ENCODE measurements around the gene PLBD2.

Gene PLBD2, protein sequence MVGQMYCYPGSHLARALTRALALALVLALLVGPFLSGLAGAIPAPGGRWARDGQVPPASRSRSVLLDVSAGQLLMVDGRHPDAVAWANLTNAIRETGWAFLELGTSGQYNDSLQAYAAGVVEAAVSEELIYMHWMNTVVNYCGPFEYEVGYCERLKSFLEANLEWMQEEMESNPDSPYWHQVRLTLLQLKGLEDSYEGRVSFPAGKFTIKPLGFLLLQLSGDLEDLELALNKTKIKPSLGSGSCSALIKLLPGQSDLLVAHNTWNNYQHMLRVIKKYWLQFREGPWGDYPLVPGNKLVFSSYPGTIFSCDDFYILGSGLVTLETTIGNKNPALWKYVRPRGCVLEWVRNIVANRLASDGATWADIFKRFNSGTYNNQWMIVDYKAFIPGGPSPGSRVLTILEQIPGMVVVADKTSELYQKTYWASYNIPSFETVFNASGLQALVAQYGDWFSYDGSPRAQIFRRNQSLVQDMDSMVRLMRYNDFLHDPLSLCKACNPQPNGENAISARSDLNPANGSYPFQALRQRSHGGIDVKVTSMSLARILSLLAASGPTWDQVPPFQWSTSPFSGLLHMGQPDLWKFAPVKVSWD

DNA sequence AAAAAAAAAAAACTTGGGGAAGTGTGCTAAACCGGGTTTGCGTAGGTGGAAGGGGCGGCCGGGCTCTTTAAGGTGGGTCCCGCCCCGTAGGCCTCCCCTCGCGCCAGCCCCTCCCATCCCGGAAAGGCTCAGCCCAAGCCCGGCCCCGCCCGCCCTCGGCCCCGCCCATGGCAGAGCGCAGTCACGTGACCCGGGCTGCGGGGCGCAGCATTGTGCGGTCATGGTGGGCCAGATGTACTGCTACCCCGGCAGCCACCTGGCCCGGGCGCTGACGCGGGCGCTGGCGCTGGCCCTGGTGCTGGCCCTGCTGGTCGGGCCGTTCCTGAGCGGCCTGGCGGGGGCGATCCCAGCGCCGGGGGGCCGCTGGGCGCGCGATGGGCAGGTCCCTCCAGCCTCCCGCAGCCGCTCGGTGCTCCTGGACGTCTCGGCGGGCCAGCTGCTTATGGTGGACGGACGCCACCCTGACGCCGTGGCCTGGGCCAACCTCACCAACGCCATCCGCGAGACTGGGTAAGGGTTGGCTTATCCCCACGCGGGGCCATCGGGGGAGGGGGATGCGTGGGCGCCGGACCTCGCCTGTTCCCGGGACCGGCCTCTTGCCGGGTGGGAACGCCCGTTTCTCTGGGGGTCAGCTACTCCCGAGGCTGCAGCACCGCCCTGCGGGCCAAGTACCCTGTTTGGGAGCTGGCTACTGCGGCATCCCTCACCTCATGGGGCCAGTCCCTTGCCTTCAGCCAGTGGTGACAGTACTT lies at the start of gene PLBD2:
Gene PLBD2, plus strand, starts transcription at position 207 of the 752 bp plus-strand sequence. Its CDS starts 14 bp downstream, at position 221.
- peak; percentile 93 to 96 for DNase-seq (ENCODE audit: low read depth in 2 of 2)
- peak within 1 kb of the TSS; percentile 93 to 96 for H3K4me3 ChIP-seq (replicated peaks in 1 of 2; ENCODE audit: low read depth in 2 of 2, low read length in 2 of 2)
- TF ChIP-seq CTCF (IDR thresholded peaks at IDR 0.05; ENCODE audit: low read depth, low read length), result no peak

GRCh38 chr12:113310489-113310888 lies 47.9 kb upstream of the PLBD2 start:
- TF ChIP-seq CTCF (IDR thresholded peaks at IDR 0.05; ENCODE audit: low read depth, low read length), result no peak
- H3K4me3 ChIP-seq (replicated peaks in 1 of 2; ENCODE audit: low read depth in 2 of 2, low read length in 2 of 2), result no peak overlapping the region
- no peak for DNase-seq (ENCODE audit: low read depth in 2 of 2)

DNA sequence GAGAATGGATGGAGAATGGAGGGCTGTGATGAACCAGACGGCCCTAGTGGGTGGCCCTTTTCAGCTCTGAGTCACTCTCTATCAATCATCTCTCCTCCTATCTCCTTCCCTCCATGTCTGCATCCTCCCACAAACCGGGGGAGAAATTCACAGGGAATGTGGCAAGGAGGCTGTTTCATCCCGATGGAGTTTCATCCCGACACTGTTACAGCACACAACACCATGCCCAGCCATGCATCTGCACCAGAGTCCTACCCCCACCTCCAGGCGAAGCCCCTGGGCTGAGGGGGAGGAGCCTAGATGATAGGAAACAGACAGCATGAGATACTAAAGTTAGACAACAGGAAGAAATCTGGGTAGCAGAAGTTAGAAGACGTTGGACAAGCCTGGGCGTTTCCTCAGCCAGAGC lies 44.3 kb upstream of the PLBD2 start:
- TF ChIP-seq CTCF (IDR thresholded peaks at IDR 0.05; ENCODE audit: low read depth, low read length), result no peak
- DNase-seq (ENCODE audit: low read depth in 2 of 2), result no peak
- H3K4me3 ChIP-seq (replicated peaks in 1 of 2; ENCODE audit: low read depth in 2 of 2, low read length in 2 of 2), result no peak overlapping the region

- no peak for DNase-seq (ENCODE audit: low read depth in 2 of 2)
- TF ChIP-seq CTCF (IDR thresholded peaks at IDR 0.05; ENCODE audit: low read depth, low read length), result no peak
- no peak overlapping the region for H3K4me3 ChIP-seq (replicated peaks in 1 of 2; ENCODE audit: low read depth in 2 of 2, low read length in 2 of 2)
Observed at GRCh38 chr12:113315358-113315757, 43.0 kb upstream of the PLBD2 start.

GRCh38 chr12:113316155-113316554 lies 42.2 kb upstream of the PLBD2 start:
- no peak for DNase-seq (ENCODE audit: low read depth in 2 of 2)
- TF ChIP-seq CTCF (IDR thresholded peaks at IDR 0.05; ENCODE audit: low read depth, low read length), result peak; percentile 6
- no peak overlapping the region for H3K4me3 ChIP-seq (replicated peaks in 1 of 2; ENCODE audit: low read depth in 2 of 2, low read length in 2 of 2)

- H3K4me3 ChIP-seq (replicated peaks in 1 of 2; ENCODE audit: low read depth in 2 of 2, low read length in 2 of 2), result no peak overlapping the region
- no peak for DNase-seq (ENCODE audit: low read depth in 2 of 2)
- no peak for TF ChIP-seq CTCF (IDR thresholded peaks at IDR 0.05; ENCODE audit: low read depth, low read length)
Observed at GRCh38 chr12:113317122-113317521, 41.3 kb upstream of the PLBD2 start.

Data from cardiac fibroblast (primary cell).